BLaER1 treated with 17β-estradiol and CSF1 and Interleukin-3, amounts not matched to agents 10 nM and 100 nM (cell line): ENCODE measurements around the gene ITGAX.
A peak's percentile ranks its signal among the peaks of the same experiment; 100 is the strongest.
"Not testable (repeated sequence)": the region's sequence is repeated elsewhere in the genome, so short reads cannot be mapped to it uniquely, and the experiment has no call there.

Experiments
- H3K27ac ChIP-seq, 11 experiments: shearing (Covaris generic); formaldehyde crosslinking; 2 replicates each; pipeline ENCODE4 v1.8.1; 2022
- H3K27me3 ChIP-seq, 11 experiments: shearing (Covaris generic); formaldehyde crosslinking; 2 replicates each; pipeline ENCODE4 v1.8.1; 2022
- H3K36me3 ChIP-seq, 11 experiments: shearing (Covaris generic); formaldehyde crosslinking; 2 replicates each; pipeline ENCODE4 v1.8.1; 2022
- H3K4me1 ChIP-seq, 10 experiments: shearing (Covaris generic); formaldehyde crosslinking; 2 replicates each; pipeline ENCODE4 v1.8.1; 2022
- H3K4me2 ChIP-seq, 11 experiments: shearing (Covaris generic); formaldehyde crosslinking; 2 replicates each; pipeline ENCODE4 v1.8.1; 2022
- H3K4me3 ChIP-seq, 10 experiments: shearing (Covaris generic); formaldehyde crosslinking; 2 replicates each; pipeline ENCODE4 v1.8.1; 2022
- H3K9ac ChIP-seq, 11 experiments: shearing (Covaris generic); formaldehyde crosslinking; 2 replicates each; pipeline ENCODE4 v1.8.1; 2022
- H3K9me3 ChIP-seq, 11 experiments: shearing (Covaris generic); formaldehyde crosslinking; replicated peaks in 1 of 11; 2 replicates each; pipeline ENCODE4 v1.8.1; 2022
- H4K20me1 ChIP-seq, 11 experiments: shearing (Covaris generic); formaldehyde crosslinking; 2 replicates each; pipeline ENCODE4 v1.8.1; 2022
- Cebpa-rat ChIP-seq, 11 experiments: shearing (Covaris generic); IDR thresholded peaks; 2 replicates each; pipeline ENCODE4 v1.8.1; 2022

Gene ITGAX

GRCh38 chr16:31333686-31334649 lies 21.0 kb upstream of the ITGAX start:
- no peak overlapping the region for H3K4me3 ChIP-seq
- peaks cover 0 to 7% (median 0%) of the 10 kb centered on the region in 11 experiments; a peak in 2 of 22 replicates for H4K20me1 ChIP-seq
- no peak overlapping the region for H3K4me2 ChIP-seq
- H3K36me3 ChIP-seq: peaks cover 0 to 37% (median 0%) of the 10 kb centered on the region in 11 experiments; a peak in 8 of 22 replicates
- no peak overlapping the region for H3K27ac ChIP-seq
- H3K9ac ChIP-seq: no peak overlapping the region
- TF ChIP-seq Cebpa-rat (IDR thresholded peaks at IDR 0.05): no peak
- peaks cover 0 to 3% (median 0%) of the 10 kb centered on the region in 11 experiments; a peak in 3 of 22 replicates for H3K27me3 ChIP-seq
- peaks cover 0 to 26% (median 10%) of the 10 kb centered on the region in 10 experiments; a peak in 12 of 20 replicates for H3K4me1 ChIP-seq
- peaks cover 15 to 30% (median 19%) of the 10 kb centered on the region in 11 experiments; a peak in 18 of 22 replicates for H3K9me3 ChIP-seq

- Histone ChIP-seq H4K20me1 (peaks cover 0 to 3% (median 0%) of the 10 kb centered on the region in 11 experiments; a peak in 2 of 22 replicates), H3K36me3 (peaks cover 0 to 28% (median 0%) of the 10 kb centered on the region in 11 experiments; a peak in 8 of 22 replicates), H3K4me2 (no peak overlapping the region; a peak in 1 of 22 replicates), H3K4me1 (peaks cover 0 to 26% (median 10%) of the 10 kb centered on the region in 10 experiments; a peak in 12 of 20 replicates), H3K27ac (no peak overlapping the region), H3K9ac (no peak overlapping the region), H3K27me3 (peaks cover 0 to 3% (median 0%) of the 10 kb centered on the region in 11 experiments; a peak in 3 of 22 replicates), H3K4me3 (no peak overlapping the region), H3K9me3 (peaks cover 15 to 30% (median 19%) of the 10 kb centered on the region in 11 experiments; a peak in 18 of 22 replicates)
- no peak for TF ChIP-seq Cebpa-rat (IDR thresholded peaks at IDR 0.05)
Measured at GRCh38 chr16:31334934-31335333, 20.0 kb upstream of the ITGAX start.

- TF ChIP-seq Cebpa-rat (IDR thresholded peaks at IDR 0.05): no peak
- Histone ChIP-seq H3K4me1 (peaks cover 0 to 26% (median 8%) of the 10 kb centered on the region in 10 experiments; a peak in 12 of 20 replicates), H3K27me3 (peaks cover 0 to 3% (median 0%) of the 10 kb centered on the region in 11 experiments; a peak in 3 of 22 replicates), H3K9me3 (peaks cover 15 to 30% (median 19%) of the 10 kb centered on the region in 11 experiments; a peak in 18 of 22 replicates), H4K20me1 (no peaks in the 10 kb centered on the region; a peak in 1 of 22 replicates), H3K27ac (no peak overlapping the region), H3K4me2 (no peak overlapping the region; a peak in 1 of 22 replicates), H3K9ac (no peak overlapping the region), H3K4me3 (no peak overlapping the region), H3K36me3 (peaks cover 0 to 23% (median 0%) of the 10 kb centered on the region in 11 experiments; a peak in 8 of 22 replicates)
Measured at GRCh38 chr16:31335431-31335830, 19.5 kb upstream of the ITGAX start.

- Histone ChIP-seq H3K4me1 (peaks cover 0 to 16% (median 0%) of the 10 kb centered on the region in 10 experiments; a peak in 3 of 20 replicates), H3K9me3 (peaks cover 15 to 30% (median 19%) of the 10 kb centered on the region in 11 experiments; a peak in 18 of 22 replicates)
- H3K4me2 ChIP-seq, H3K4me3 ChIP-seq, H3K9ac ChIP-seq, H3K27me3 ChIP-seq, H3K36me3 ChIP-seq, H3K27ac ChIP-seq, H4K20me1 ChIP-seq: not testable (repeated sequence)
Measured at GRCh38 chr16:31338166-31338685, 16.8 kb upstream of the ITGAX start.

GRCh38 chr16:31344712-31345111 lies 10.3 kb upstream of the ITGAX start:
- Histone ChIP-seq H3K4me3 (no peak overlapping the region), H4K20me1 (no peaks in the 10 kb centered on the region), H3K9ac (peak overlapping the region in 1 of 11 experiments; percentile 1; a peak in 1 of 22 replicates), H3K36me3 (no peaks in the 10 kb centered on the region), H3K4me2 (peak overlapping the region; percentile 54 to 78 (median 71)), H3K27ac (no peak overlapping the region), H3K9me3 (peaks cover 0 to 10% (median 0%) of the 10 kb centered on the region in 11 experiments; a peak in 1 of 22 replicates), H3K27me3 (no peaks in the 10 kb centered on the region), H3K4me1 (peaks cover 24 to 56% (median 43%) of the 10 kb centered on the region in 10 experiments)
- TF ChIP-seq Cebpa-rat (IDR thresholded peaks at IDR 0.05): no peak

- H3K9ac ChIP-seq: no peak overlapping the region
- peaks cover 0 to 10% (median 0%) of the 10 kb centered on the region in 11 experiments; a peak in 1 of 22 replicates for H3K9me3 ChIP-seq
- no peak overlapping the region for H3K4me3 ChIP-seq
- peak overlapping the region in 5 of 11 experiments; percentile 70 to 90 (median 85); a peak in 10 of 22 replicates for H3K4me2 ChIP-seq
- H3K4me1 ChIP-seq: peaks cover 33 to 83% (median 64%) of the 10 kb centered on the region in 10 experiments
- H4K20me1 ChIP-seq: no peaks in the 10 kb centered on the region
- no peaks in the 10 kb centered on the region for H3K36me3 ChIP-seq
- H3K27me3 ChIP-seq: no peaks in the 10 kb centered on the region
- H3K27ac ChIP-seq: peak overlapping the region in 3 of 11 experiments; percentile 40 to 66 (median 65); a peak in 7 of 22 replicates
- no peak for TF ChIP-seq Cebpa-rat (IDR thresholded peaks at IDR 0.05)
Measured at GRCh38 chr16:31347445-31347844, 7.5 kb upstream of the ITGAX start.

- peaks cover 38 to 94% (median 74%) of the 10 kb centered on the region in 10 experiments for H3K4me1 ChIP-seq
- peak overlapping the region in 5 of 11 experiments; percentile 13 to 54 (median 26); a peak in 5 of 22 replicates for H3K9ac ChIP-seq
- peaks cover 0 to 10% (median 0%) of the 10 kb centered on the region in 11 experiments; a peak in 1 of 22 replicates for H3K9me3 ChIP-seq
- peak overlapping the region in 7 of 11 experiments; percentile 26 to 66 (median 40); a peak in 12 of 22 replicates for H3K27ac ChIP-seq
- H4K20me1 ChIP-seq: no peaks in the 10 kb centered on the region
- H3K4me2 ChIP-seq: peak overlapping the region; percentile 1 to 90 (median 68); a peak in 20 of 22 replicates
- TF ChIP-seq Cebpa-rat (IDR thresholded peaks at IDR 0.05): no peak
- H3K36me3 ChIP-seq: no peaks in the 10 kb centered on the region
- H3K4me3 ChIP-seq: 0 out of 20 replicates have a peak overlapping the region, but pooled peaks of 2 of the 10 experiments have one; percentile 7 to 8
- H3K27me3 ChIP-seq: no peaks in the 10 kb centered on the region
Measured at GRCh38 chr16:31348579-31348978, 6.4 kb upstream of the ITGAX start.

- Histone ChIP-seq H3K36me3 (no peaks in the 10 kb centered on the region), H3K4me1 (peaks cover 40 to 99% (median 77%) of the 10 kb centered on the region in 10 experiments), H3K9ac (peak overlapping the region in 4 of 11 experiments; percentile 4 to 52 (median 10); a peak in 5 of 22 replicates), H4K20me1 (no peaks in the 10 kb centered on the region), H3K27ac (peak overlapping the region in 6 of 11 experiments; percentile 24 to 97 (median 92); a peak in 11 of 22 replicates), H3K4me2 (peak overlapping the region in 5 of 11 experiments; percentile 81 to 93 (median 91); a peak in 10 of 22 replicates), H3K4me3 (no peak overlapping the region), H3K27me3 (no peaks in the 10 kb centered on the region), H3K9me3 (peaks cover 0 to 10% (median 0%) of the 10 kb centered on the region in 11 experiments; a peak in 1 of 22 replicates)
- TF ChIP-seq Cebpa-rat (IDR thresholded peaks at IDR 0.05): no peak
Measured at GRCh38 chr16:31350275-31351005, 4.5 kb upstream of the ITGAX start.
